Right forelimb (tissue), 1 donor: Measurements from ENCODE around the gene NFYA.
A peak's percentile ranks its signal among the peaks of the same experiment; 100 is the strongest.
"Not testable (repeated sequence)": the region's sequence is repeated elsewhere in the genome, so short reads cannot be mapped to it uniquely, and the experiment has no call there.

ENCODE experiments used
- DNase-seq: peaks from one replicate; pipeline ENCODE4 v3.0.0-alpha.2; 2018

Gene NFYA

DNA sequence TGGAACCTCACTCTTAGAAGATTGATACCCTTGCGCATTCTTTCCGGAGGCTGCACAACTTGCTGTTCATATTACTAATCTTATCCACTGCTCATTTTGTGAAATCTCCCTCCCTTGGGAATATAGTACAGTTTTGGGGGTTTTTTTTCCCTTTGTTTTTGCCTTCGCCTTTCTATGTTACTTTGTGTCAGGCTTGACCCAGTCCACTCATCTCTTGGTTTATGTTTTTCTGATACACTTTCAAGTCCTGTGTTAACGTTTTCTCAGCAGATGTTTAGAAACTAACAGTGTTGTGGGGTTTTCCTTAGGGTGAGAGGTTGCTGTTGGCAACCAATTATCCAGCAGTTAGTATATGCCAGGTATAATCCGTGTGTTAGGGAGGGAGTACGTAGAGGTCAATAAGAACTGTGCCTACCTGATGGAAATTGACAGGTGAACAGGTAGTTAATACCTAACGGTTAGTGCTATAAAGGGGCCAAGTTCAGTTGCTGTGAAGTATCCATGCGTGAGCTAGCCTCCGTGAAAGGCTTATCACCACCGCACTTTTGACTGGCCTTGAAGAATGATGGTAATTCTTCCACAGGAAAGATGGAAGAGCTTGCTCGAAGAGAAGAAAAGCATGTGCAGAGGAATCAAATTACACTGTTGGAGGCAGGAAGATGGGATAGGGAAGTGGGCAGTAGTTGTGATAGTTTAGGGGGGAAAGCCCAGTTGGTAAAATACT lies 1.4 kb downstream of the NFYA start:
- DNase-seq, result no peak

GRCh38 chr6:41074692-41075436 lies 2.1 kb downstream of the NFYA start:
- DNase-seq, result no peak

DNA sequence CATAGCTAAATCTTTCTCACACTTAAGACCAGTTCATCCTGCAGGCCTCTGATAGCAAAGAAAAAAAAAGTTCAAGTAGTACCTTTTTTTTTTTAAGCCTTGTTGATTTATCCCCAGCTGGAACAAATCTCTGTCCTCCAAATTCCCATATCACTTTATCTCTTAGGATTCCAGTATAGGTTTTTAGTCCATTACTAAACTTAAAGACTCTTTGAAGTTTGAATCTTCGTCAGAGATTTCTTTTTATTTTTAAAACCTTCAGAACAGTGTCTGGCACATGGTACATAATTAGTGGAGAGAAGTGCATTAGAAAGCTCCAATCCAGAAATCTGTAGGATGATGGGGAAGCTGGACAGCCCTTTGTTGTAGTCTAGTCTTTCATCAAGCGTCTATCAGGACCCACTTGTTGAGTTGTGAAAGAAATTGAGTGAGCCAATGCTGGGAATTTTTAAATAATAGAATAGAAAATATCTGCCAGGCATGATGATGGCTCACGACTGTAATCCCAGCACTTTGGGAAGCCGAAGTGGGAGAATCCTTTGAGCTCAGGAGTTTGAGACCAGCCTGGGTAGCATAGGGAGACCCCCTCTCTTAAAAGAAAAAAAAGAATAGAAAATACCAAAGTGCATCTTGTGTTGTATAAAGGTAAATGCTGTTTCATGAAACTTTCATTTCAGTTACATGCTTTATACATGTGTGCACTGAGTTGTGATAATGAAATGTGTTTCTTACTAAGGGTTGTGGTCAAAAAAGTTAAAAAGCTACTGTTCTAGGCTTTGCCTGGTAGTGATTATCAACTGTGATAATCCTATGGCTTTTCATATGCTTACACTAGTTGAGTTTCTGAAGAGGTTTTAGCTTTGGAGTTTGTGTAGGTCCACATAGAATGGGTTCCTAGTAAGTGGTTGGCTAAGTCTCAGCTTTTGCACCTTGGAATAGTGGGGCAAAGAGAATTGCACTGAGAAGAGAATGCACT lies 3.2 kb downstream of the NFYA start:
- no peak for DNase-seq

GRCh38 chr6:41077536-41077935 lies 4.8 kb downstream of the NFYA start:
- DNase-seq, result no peak

DNA sequence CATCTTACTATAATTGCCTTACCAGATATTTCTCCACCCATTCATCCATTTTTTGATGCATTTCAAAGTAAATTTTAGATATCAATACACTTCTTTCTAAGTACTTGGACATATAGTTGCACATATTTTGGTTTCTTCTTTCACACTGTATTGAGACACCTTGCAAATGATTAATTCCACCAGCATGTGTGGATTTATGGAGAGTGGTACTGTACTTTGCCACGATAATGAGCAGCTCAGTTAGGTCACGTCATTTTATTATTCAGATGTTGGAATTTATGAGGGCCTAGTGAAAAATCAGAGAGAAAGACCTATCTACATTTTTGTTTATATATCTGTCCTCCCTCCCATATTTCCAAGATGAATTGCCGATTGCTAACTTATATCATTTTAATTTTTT lies 5.3 kb downstream of the NFYA start:
- DNase-seq, result no peak

DNA sequence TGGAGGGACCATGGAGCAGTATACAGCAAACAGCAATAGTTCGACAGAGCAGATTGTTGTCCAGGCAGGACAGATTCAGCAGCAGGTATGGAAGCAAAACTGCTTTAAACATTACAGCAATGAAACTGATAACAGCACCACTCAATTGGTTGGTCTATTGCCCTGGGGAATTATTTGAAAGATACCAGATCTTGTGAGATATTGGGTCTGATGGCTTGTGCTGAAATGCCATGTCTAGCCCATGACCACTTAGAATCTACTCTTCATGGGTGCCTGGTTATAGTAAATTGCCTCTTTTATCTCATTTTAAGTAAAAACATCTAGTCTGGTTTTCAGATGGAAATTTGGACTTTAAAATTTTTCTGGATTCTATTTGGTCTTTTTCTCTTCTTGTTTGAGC lies 6.3 kb downstream of the NFYA start:
- no peak for DNase-seq

DNA sequence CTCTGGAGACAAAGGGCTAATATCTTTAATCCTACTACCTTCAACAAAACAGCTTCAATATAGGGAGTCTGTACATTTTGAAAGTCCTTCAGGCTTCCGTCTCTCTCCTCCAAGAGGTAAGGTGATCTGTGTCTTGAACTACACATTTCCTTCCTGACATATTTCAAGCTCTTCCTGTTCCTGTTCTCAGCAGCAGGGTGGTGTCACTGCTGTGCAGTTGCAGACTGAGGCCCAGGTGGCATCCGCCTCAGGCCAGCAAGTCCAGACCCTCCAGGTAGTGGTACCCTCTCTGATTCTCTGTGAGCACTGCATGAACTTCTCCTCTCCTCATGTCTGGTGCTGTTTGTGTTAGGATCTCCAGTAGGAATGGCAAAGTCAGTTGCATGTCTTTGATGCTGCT lies 7.8 kb downstream of the NFYA start:
- DNase-seq, result no peak

GRCh38 chr6:41083072-41083471 lies 10.3 kb downstream of the NFYA start:
- DNase-seq, result no peak

DNA sequence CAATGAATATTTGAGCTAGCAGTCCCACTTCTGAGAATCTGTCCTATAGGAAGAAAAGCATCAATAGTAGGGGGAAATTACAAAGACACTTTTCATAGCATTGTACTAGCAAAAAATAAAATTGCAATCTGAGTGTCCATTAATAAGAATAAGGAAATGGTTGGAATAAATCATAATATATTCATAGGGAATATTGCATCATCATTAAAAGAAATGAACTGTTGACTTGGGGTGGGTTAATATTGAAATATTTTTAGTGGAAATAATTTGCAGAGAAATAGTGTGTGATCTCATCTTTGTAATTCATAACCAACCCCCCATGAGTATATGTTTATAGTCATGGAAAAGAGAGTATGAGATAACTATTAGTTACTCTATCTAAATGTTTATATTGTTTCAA lies 12.4 kb downstream of the NFYA start:
- no peak for DNase-seq

- DNase-seq, result no peak
Measured at GRCh38 chr6:41088451-41088850, 15.7 kb downstream of the NFYA start.

- DNase-seq, result no peak
Measured at GRCh38 chr6:41090841-41091761, 18.3 kb downstream of the NFYA start.

DNA sequence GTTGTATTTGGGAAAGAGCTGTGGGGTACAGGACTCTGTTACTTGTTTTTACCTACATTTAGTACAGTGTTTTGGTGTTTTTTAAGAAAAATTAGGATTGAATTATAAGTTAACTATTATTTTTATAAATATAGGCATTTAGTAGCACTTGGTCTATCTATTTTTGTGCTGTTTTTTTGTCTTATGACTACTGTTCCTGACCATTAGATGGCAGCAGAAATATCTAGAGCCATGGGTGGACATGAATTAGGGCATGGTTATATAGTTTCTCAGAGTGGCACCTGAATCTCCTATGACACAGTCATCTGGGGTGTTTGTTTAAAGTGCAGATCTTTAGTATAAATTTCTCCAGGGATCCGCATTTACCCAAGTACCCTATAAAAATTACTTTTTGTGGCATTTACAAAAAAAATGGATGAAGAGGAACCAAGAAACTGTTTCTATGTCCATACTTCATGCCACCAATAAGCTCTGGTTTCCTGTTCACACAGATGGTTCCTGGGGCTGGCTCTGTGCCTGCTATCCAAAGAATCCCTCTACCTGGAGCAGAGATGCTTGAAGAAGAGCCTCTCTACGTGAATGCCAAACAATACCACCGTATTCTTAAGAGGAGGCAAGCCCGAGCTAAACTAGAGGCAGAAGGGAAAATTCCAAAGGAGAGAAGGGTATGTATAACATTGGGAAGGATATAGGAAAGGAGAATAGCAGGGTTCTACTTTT lies 19.8 kb downstream of the NFYA start:
- no peak for DNase-seq

- no peak for DNase-seq
Measured at GRCh38 chr6:41093729-41094128, 21.0 kb downstream of the NFYA start.

- DNase-seq, result no peak
Measured at GRCh38 chr6:41097467-41098090, 24.8 kb downstream of the NFYA start.

GRCh38 chr6:41098366-41098765 lies 25.6 kb downstream of the NFYA start:
- no peak for DNase-seq

DNA sequence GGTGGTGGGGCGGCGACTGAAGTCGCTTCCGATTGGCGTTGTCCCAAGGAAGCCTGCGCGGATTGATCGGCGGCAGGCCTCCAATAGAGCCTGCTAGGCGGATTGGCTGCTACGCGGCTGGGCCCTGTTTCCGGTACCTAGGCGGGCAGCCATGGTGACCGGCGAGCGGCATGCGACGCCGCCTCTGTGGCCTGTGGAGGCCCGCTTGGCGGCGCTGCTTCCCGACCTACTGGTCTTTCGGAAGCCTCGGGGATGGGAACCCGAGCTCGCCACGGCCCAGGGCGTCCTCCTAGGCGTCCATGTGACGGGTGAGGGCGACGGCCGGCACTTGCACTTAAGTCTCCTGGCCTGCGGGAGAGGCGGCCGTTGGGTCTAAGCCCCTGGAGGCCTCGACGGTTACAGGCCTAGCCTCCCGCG lies 28.1 kb downstream of the NFYA start:
- DNase-seq, result peak; percentile 45

- no peak for DNase-seq
Measured at GRCh38 chr6:41103847-41104246, 31.1 kb downstream of the NFYA start.

DNA sequence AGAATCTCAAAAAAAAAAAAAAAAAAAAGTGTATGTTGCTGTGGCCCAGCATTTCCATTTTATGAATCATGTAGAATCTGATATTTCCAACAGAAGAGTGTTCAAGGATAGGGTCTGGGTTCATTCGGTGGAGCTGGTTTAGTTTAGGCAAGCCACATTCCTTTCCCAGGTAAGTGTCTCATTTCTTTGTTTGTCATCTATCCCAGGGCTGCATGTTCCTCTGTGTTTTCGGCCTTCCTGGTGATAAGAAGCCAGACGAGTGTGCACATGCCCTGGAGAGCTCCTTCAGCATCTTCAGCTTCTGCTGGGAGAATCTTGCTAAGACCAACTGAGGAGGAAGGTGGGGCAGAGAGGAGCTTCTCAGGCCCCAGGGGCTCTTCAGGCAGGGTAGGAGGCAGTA lies 38.2 kb downstream of the NFYA start:
- DNase-seq, result no peak

GRCh38 chr6:41115027-41115426 lies 42.3 kb downstream of the NFYA start:
- not testable (repeated sequence) for DNase-seq

DNA sequence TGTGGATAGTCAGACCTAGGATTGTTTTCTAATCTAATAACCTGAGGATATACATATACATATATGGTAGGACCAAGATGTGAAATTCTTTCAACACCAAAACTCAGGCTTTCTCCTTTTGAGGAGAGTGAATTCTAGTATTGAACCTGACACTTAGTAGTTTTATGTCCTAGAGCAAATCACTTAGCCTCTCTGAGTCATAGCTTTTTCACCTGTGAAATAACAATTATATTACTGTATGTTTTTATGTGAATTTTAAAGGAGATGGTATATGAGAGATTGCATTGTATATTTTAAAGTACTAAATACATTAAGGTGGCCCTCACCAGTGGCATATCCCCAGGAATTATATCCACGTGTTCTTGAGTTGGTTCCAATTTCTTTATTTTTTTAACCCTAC lies 46.7 kb downstream of the NFYA start:
- DNase-seq, result no peak

DNA sequence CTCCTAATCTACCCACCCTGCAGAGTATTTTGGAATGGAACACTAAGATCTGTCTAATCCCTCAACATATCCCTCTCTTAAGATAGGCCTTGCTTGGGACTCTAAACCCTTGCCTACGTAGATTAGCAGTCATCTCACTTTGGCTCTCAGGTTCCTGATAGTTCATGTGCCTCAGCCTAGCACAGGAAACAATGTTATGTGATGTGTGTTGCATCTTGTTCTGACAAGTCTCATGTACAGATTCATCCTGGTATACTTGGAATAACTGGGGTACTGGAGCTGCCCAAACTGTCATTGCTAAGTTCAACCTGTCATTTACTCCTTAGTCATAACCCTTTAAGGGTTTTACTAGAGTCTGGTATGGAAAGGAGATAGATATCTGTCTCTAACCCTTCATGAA lies 47.3 kb downstream of the NFYA start:
- no peak for DNase-seq
